BLaER1 (cell line): Measurements from ENCODE around the gene PLCB3.
A peak's percentile ranks its signal among the peaks of the same experiment; 100 is the strongest.

Experiments
- H3K27ac ChIP-seq: shearing (Covaris generic); formaldehyde crosslinking; 2 replicates; pipeline ENCODE4 v1.8.1; 2022
- H3K27me3 ChIP-seq: shearing (Covaris generic); formaldehyde crosslinking; 2 replicates; pipeline ENCODE4 v1.8.1; 2022
- H3K36me3 ChIP-seq: shearing (Covaris generic); formaldehyde crosslinking; 2 replicates; pipeline ENCODE4 v1.8.1; 2022
- H3K4me1 ChIP-seq: shearing (Covaris generic); formaldehyde crosslinking; 2 replicates; pipeline ENCODE4 v1.8.1; 2022
- H3K4me2 ChIP-seq: shearing (Covaris generic); formaldehyde crosslinking; 2 replicates; pipeline ENCODE4 v1.8.1; 2022
- H3K4me3 ChIP-seq: shearing (Covaris generic); formaldehyde crosslinking; 2 replicates; pipeline ENCODE4 v1.8.1; 2022
- H3K9ac ChIP-seq: shearing (Covaris generic); formaldehyde crosslinking; 2 replicates; pipeline ENCODE4 v1.8.1; 2022
- H3K9me3 ChIP-seq: shearing (Covaris generic); formaldehyde crosslinking; 2 replicates; pipeline ENCODE4 v1.8.1; 2022
- H4K20me1 ChIP-seq: shearing (Covaris generic); formaldehyde crosslinking; 2 replicates; pipeline ENCODE4 v1.8.1; 2022
- Cebpa-rat ChIP-seq: shearing (Covaris generic); IDR thresholded peaks from 2 replicates; pipeline ENCODE4 v1.8.1; 2022

Gene PLCB3

GRCh38 chr11:64227405-64227956, 23.8 kb upstream of the PLCB3 start:
- Histone ChIP-seq H3K9me3 (no peaks in the 10 kb centered on the region), H3K27me3 (no peaks in the 10 kb centered on the region), H3K36me3 (peaks cover 25% of the 10 kb centered on the region), H3K4me1 (peaks cover 82% of the 10 kb centered on the region), H4K20me1 (peaks cover 28% of the 10 kb centered on the region), H3K9ac (peak overlapping the region; percentile 89), H3K27ac (peak overlapping the region; percentile 95), H3K4me2 (peak overlapping the region; percentile 99), H3K4me3 (peak overlapping the region; percentile 79)
- TF ChIP-seq Cebpa-rat: no peak

- Histone ChIP-seq H3K27ac (peak overlapping the region; percentile 87), H3K4me2 (peak overlapping the region; percentile 99), H3K27me3 (no peaks in the 10 kb centered on the region), H3K9ac (peak overlapping the region; percentile 81), H3K36me3 (peaks cover 8% of the 10 kb centered on the region), H4K20me1 (peaks cover 13% of the 10 kb centered on the region), H3K4me1 (peaks cover 81% of the 10 kb centered on the region), H3K4me3 (peak overlapping the region; percentile 77), H3K9me3 (no peaks in the 10 kb centered on the region)
- no peak for TF ChIP-seq Cebpa-rat
These were observed 22.1 kb upstream of the PLCB3 start for GRCh38 chr11:64229090-64229743.

- H3K4me1 ChIP-seq: peaks cover 76% of the 10 kb centered on the region
- no peaks in the 10 kb centered on the region for H3K27me3 ChIP-seq
- TF ChIP-seq Cebpa-rat: no peak
- no peaks in the 10 kb centered on the region for H3K9me3 ChIP-seq
- H3K4me3 ChIP-seq: peak overlapping the region; percentile 77
- peak overlapping the region; percentile 99 for H3K4me2 ChIP-seq
- H3K9ac ChIP-seq: peak overlapping the region; percentile 81
- peak overlapping the region; percentile 87 for H3K27ac ChIP-seq
- H4K20me1 ChIP-seq: peaks cover 8% of the 10 kb centered on the region
- H3K36me3 ChIP-seq: 0 out of 2 replicates have a peak, but pooled peaks cover 3% of the 10 kb centered on the region
These were observed 21.6 kb upstream of the PLCB3 start for GRCh38 chr11:64229744-64230170.

GRCh38 chr11:64230171-64230984, 21.0 kb upstream of the PLCB3 start, which contains the start of gene DNAJC4:
TSS of gene DNAJC4 (plus strand) at chr11:64230548. CDS start at chr11:64230855, 307 bp downstream.
- Histone ChIP-seq H3K9ac (peak within 1 kb of the TSS; percentile 81), H3K27me3 (no peaks in the 10 kb centered on the region), H3K4me3 (peak within 1 kb of the TSS; percentile 77), H3K4me2 (peak within 1 kb of the TSS; percentile 99), H4K20me1 (peaks cover 6% of the 10 kb centered on the region), H3K27ac (peak within 1 kb of the TSS; percentile 87), H3K9me3 (no peaks in the 10 kb centered on the region), H3K36me3 (no peaks in the 10 kb centered on the region), H3K4me1 (peaks cover 75% of the 10 kb centered on the region)
- no peak for TF ChIP-seq Cebpa-rat

- peak overlapping the region; percentile 77 for H3K4me3 ChIP-seq
- no peaks in the 10 kb centered on the region for H3K9me3 ChIP-seq
- peak overlapping the region; percentile 87 for H3K27ac ChIP-seq
- H3K4me1 ChIP-seq: peaks cover 77% of the 10 kb centered on the region
- H3K9ac ChIP-seq: peak overlapping the region; percentile 81
- H4K20me1 ChIP-seq: peaks cover 10% of the 10 kb centered on the region
- H3K36me3 ChIP-seq: no peaks in the 10 kb centered on the region
- peak overlapping the region; percentile 99 for H3K4me2 ChIP-seq
- no peaks in the 10 kb centered on the region for H3K27me3 ChIP-seq
- TF ChIP-seq Cebpa-rat: no peak
These were observed 20.4 kb upstream of the PLCB3 start for GRCh38 chr11:64230985-64231365.

GRCh38 chr11:64231546-64231945, 19.8 kb upstream of the PLCB3 start:
- Histone ChIP-seq H3K4me1 (peaks cover 80% of the 10 kb centered on the region), H4K20me1 (peaks cover 12% of the 10 kb centered on the region), H3K4me2 (peak overlapping the region; percentile 99), H3K36me3 (no peaks in the 10 kb centered on the region), H3K27ac (peak overlapping the region; percentile 51), H3K27me3 (no peaks in the 10 kb centered on the region), H3K4me3 (peak overlapping the region; percentile 77; the same call in 1 of the 2 replicates), H3K9ac (peak overlapping the region; percentile 32), H3K9me3 (no peaks in the 10 kb centered on the region)
- no peak for TF ChIP-seq Cebpa-rat

- Histone ChIP-seq H3K9ac (peak overlapping the region; percentile 32), H3K27ac (peak overlapping the region; percentile 51), H3K36me3 (peaks cover 8% of the 10 kb centered on the region), H3K4me2 (peak overlapping the region; percentile 99), H4K20me1 (peaks cover 12% of the 10 kb centered on the region), H3K9me3 (no peaks in the 10 kb centered on the region), H3K27me3 (no peaks in the 10 kb centered on the region), H3K4me1 (peaks cover 82% of the 10 kb centered on the region), H3K4me3 (no peak overlapping the region)
- no peak for TF ChIP-seq Cebpa-rat
These were observed 19.0 kb upstream of the PLCB3 start for GRCh38 chr11:64232182-64232966.

GRCh38 chr11:64232967-64233315, 18.4 kb upstream of the PLCB3 start:
- TF ChIP-seq Cebpa-rat: no peak
- no peak overlapping the region for H3K27ac ChIP-seq
- peaks cover 82% of the 10 kb centered on the region for H3K4me1 ChIP-seq
- H3K9me3 ChIP-seq: no peaks in the 10 kb centered on the region
- H3K4me2 ChIP-seq: peak overlapping the region; percentile 99
- peaks cover 12% of the 10 kb centered on the region for H4K20me1 ChIP-seq
- no peak overlapping the region for H3K4me3 ChIP-seq
- no peaks in the 10 kb centered on the region for H3K27me3 ChIP-seq
- H3K9ac ChIP-seq: no peak overlapping the region
- peaks cover 14% of the 10 kb centered on the region for H3K36me3 ChIP-seq

- peak within 1 kb of the TSS; percentile 77 for H3K9ac ChIP-seq
- H3K36me3 ChIP-seq: peaks cover 25% of the 10 kb centered on the region
- TF ChIP-seq Cebpa-rat: no peak
- H3K27me3 ChIP-seq: no peaks in the 10 kb centered on the region
- no peaks in the 10 kb centered on the region for H3K9me3 ChIP-seq
- peak within 1 kb of the TSS; percentile 77 for H3K4me3 ChIP-seq
- peaks cover 12% of the 10 kb centered on the region for H4K20me1 ChIP-seq
- peaks cover 81% of the 10 kb centered on the region for H3K4me1 ChIP-seq
- peak within 1 kb of the TSS; percentile 76 for H3K27ac ChIP-seq
- peak within 1 kb of the TSS; percentile 99 for H3K4me2 ChIP-seq
These were observed 17.3 kb upstream of the PLCB3 start, which contains the start of gene VEGFB for GRCh38 chr11:64233913-64234586. TSS of gene VEGFB (plus strand) at chr11:64234584. CDS start at chr11:64234834, 250 bp downstream.
